Activated B cell treated with CpG ODN at 0.5 μM for 24 hours (primary cell): Measurements from ENCODE around the gene MRPL48. TPM values are rescaled to one million over a fixed set of nuclear protein-coding genes. Genes with fewer than 3 reads are reported as not detected.

ENCODE experiments used
- ATAC-seq: fragments of 200-7000 bp; cut with Tn5 transposase; one replicate; pipeline ENCODE4 v1.10.0; 2021; ENCODE audit warnings: low read depth, mild to moderate bottlenecking, moderate library complexity
- CTCF ChIA-PET: fragments of 350-600 bp; sonication (Branson Sonifier 250); formaldehyde crosslinking; loops from one replicate; lab custom pipeline; 2021; ENCODE audit warnings: antibody characterized with exemption; lab: Charles Lee
- POLR2A ChIA-PET: fragments of 350-600 bp; sonication (Branson Sonifier 250); formaldehyde crosslinking; loops from one replicate; lab custom pipeline; 2021; ENCODE audit warnings: antibody characterized with exemption; lab: Charles Lee
- DNase-seq: peaks from one replicate; pipeline ENCODE4 v3.0.0; 2022
- H3K27ac Mint-ChIP-seq: one replicate; pipeline ENCODE4 v1.8.0; 2020; ENCODE audit warnings: mixed read lengths
- H3K27me3 Mint-ChIP-seq: one replicate; pipeline ENCODE4 v1.8.0; 2021; ENCODE audit warnings: mixed read lengths
- H3K36me3 Mint-ChIP-seq: one replicate; pipeline ENCODE4 v1.8.0; 2021; ENCODE audit warnings: low read depth, mixed read lengths
- H3K4me1 Mint-ChIP-seq: one replicate; pipeline ENCODE4 v1.8.0; 2021; ENCODE audit warnings: mixed read lengths
- H3K4me3 Mint-ChIP-seq: one replicate; pipeline ENCODE4 v1.8.0; 2020; ENCODE audit warnings: mild to moderate bottlenecking, mixed read lengths
- H3K9me3 Mint-ChIP-seq: one replicate; pipeline ENCODE4 v1.8.0; 2020; ENCODE audit warnings: mixed read lengths
- CTCF ChIP-seq: fragments of 200-600 bp; IDR thresholded peaks from one replicate; pipeline ENCODE4 v1.8.0; 2022; ENCODE audit warnings: antibody characterized with exemption, mild to moderate bottlenecking
- intact Hi-C: fragments of 100-400 bp; cut with micrococcal nuclease; formaldehyde crosslinking; loops from one replicate; pipeline ENCODE4 v1.15.1; 2024
- total RNA-seq: library from RNA; stranded (reverse); gene quantifications from 2 replicates; pipeline ENCODE4 v1.2.3, GENCODE V29; 2022

Gene MRPL48
- total RNA-seq, 1 donor from 2014 or later: 38.3 TPM

GRCh38 chr11:73792584-73792983 lies 4.9 kb downstream of the MRPL48 start:
- ChIA-PET CTCF (interaction anchor here (0.6 kb wide), 1 partner anchor 1300 kb away, joined by 4 read pairs; no protein-coding TSS in a partner anchor), POLR2A (no interaction called here)
- intact Hi-C loops: no loop called here
- no peak for DNase-seq
- Mint-ChIP-seq H3K4me1 (peaks cover 11% of the 10 kb centered on the region), H3K9me3 (no peaks in the 10 kb centered on the region), H3K27me3 (no peaks in the 10 kb centered on the region), H3K36me3 (peaks cover 26% of the 10 kb centered on the region), H3K4me3 (no peak overlapping the region), H3K27ac (no peak overlapping the region)
- TF ChIP-seq CTCF: no peak
- ATAC-seq: no peak

GRCh38 chr11:73795925-73796632 lies 8.4 kb downstream of the MRPL48 start:
- TF ChIP-seq CTCF: no peak
- H3K27me3 Mint-ChIP-seq: no peaks in the 10 kb centered on the region
- ChIA-PET POLR2A (no interaction called here), CTCF (no interaction called here)
- H3K36me3 Mint-ChIP-seq: peaks cover 24% of the 10 kb centered on the region
- DNase-seq: no peak
- ATAC-seq: no peak
- intact Hi-C loops: no loop called here
- no peaks in the 10 kb centered on the region for H3K9me3 Mint-ChIP-seq
- no peak overlapping the region for H3K4me3 Mint-ChIP-seq
- H3K27ac Mint-ChIP-seq: no peak overlapping the region
- H3K4me1 Mint-ChIP-seq: no peaks in the 10 kb centered on the region

- peaks cover 20% of the 10 kb centered on the region for H3K36me3 Mint-ChIP-seq
These were observed 9.8 kb downstream of the MRPL48 start for GRCh38 chr11:73797457-73797856.

GRCh38 chr11:73800276-73800806 lies 12.7 kb downstream of the MRPL48 start:
- no peaks in the 10 kb centered on the region for H3K27me3 Mint-ChIP-seq
- ChIA-PET POLR2A (no interaction called here), CTCF (no interaction called here)
- H3K4me3 Mint-ChIP-seq: no peak overlapping the region
- H3K9me3 Mint-ChIP-seq: no peaks in the 10 kb centered on the region
- H3K36me3 Mint-ChIP-seq: peaks cover 15% of the 10 kb centered on the region
- no peak for TF ChIP-seq CTCF
- DNase-seq (no peak), ATAC-seq (no peak)
- intact Hi-C loops: no loop called here
- no peak overlapping the region for H3K27ac Mint-ChIP-seq
- no peaks in the 10 kb centered on the region for H3K4me1 Mint-ChIP-seq

More at GRCh38 chr11:73797457-73797856, 9.8 kb downstream of the MRPL48 start:
- Mint-ChIP-seq H3K27me3 (no peaks in the 10 kb centered on the region), H3K9me3 (no peaks in the 10 kb centered on the region), H3K4me1 (no peaks in the 10 kb centered on the region), H3K27ac (no peak overlapping the region), H3K4me3 (no peak overlapping the region)
- ChIA-PET POLR2A (interaction anchor here (1.4 kb wide), 1 partner anchor 10 kb away, joined by 3 read pairs; the partner anchor contains the start of gene MRPL48), CTCF (no interaction called here)
- intact Hi-C loops: no loop called here
- DNase-seq: no peak
- no peak for ATAC-seq
- no peak for TF ChIP-seq CTCF

GRCh38 chr11:73801136-73801535 lies 13.5 kb downstream of the MRPL48 start:
- ChIA-PET POLR2A (no interaction called here), CTCF (no interaction called here)
- no peak overlapping the region for H3K4me3 Mint-ChIP-seq
- no peak for TF ChIP-seq CTCF
- DNase-seq (no peak), ATAC-seq (no peak)
- no peaks in the 10 kb centered on the region for H3K9me3 Mint-ChIP-seq
- H3K27ac Mint-ChIP-seq: no peak overlapping the region
- intact Hi-C loops: no loop called here
- peaks cover 14% of the 10 kb centered on the region for H3K36me3 Mint-ChIP-seq
- H3K27me3 Mint-ChIP-seq: no peaks in the 10 kb centered on the region
- no peaks in the 10 kb centered on the region for H3K4me1 Mint-ChIP-seq
